SK-N-SH treated with all-trans-retinoic acid at 6 μM for 48 hours (cell line): ENCODE results near the gene UBE2R2.
"Not testable (repeated sequence)": the region's sequence is repeated elsewhere in the genome, so short reads cannot be mapped to it uniquely, and the experiment has no call there.

ENCODE experiments used
- GLIS3 ChIP-seq: fragments of 250-450 bp; sonication (Bioruptor Pico); IDR thresholded peaks from 2 replicates; pipeline ENCODE4 v1.5.0; 2020; ENCODE audit warnings: mild to moderate bottlenecking, moderate library complexity
- ISL1 ChIP-seq: fragments of 250-450 bp; sonication (Bioruptor Pico); IDR thresholded peaks from 2 replicates; pipeline ENCODE4 v2.1.2; 2022; ENCODE audit warnings: mild to moderate bottlenecking, moderate library complexity
- PPARA ChIP-seq: fragments of 250-450 bp; sonication (Bioruptor Pico); IDR thresholded peaks from 2 replicates; pipeline ENCODE4 v1.5.0; 2020; ENCODE audit warnings: mild to moderate bottlenecking, borderline replicate concordance
- RARB ChIP-seq: fragments of 250-450 bp; sonication (Bioruptor Pico); IDR thresholded peaks from 2 replicates; pipeline ENCODE4 v1.8.0; 2021; ENCODE audit warnings: mild to moderate bottlenecking, moderate library complexity
- TCF4 ChIP-seq: fragments of 250-450 bp; sonication (Bioruptor Pico); IDR thresholded peaks from 2 replicates; pipeline ENCODE4 v1.8.0; 2021; ENCODE audit warnings: mild to moderate bottlenecking, moderate library complexity, borderline replicate concordance
- ZFP30 ChIP-seq: fragments of 450-650 bp; formaldehyde crosslinking; IDR thresholded peaks from 2 replicates; pipeline ENCODE4 v1.5.0; 2022; ENCODE audit warnings: mild to moderate bottlenecking, moderate library complexity
- TF ChIP-seq, protein P1 (sequence below): fragments of 250-450 bp; sonication (Bioruptor Pico); IDR thresholded peaks from 2 replicates; pipeline ENCODE4 v1.8.0; 2020; ENCODE audit warnings: mild to moderate bottlenecking, moderate library complexity, borderline replicate concordance
- TF ChIP-seq, protein P2 (sequence below): fragments of 250-450 bp; sonication (Bioruptor Pico); IDR thresholded peaks from 2 replicates; pipeline ENCODE4 v1.5.1; 2020; ENCODE audit warnings: low read depth, mild to moderate bottlenecking, moderate library complexity
- TF ChIP-seq, protein P3 (sequence below): fragments of 250-450 bp; sonication (Bioruptor Pico); IDR thresholded peaks from 2 replicates; pipeline ENCODE4 v1.5.1; 2021; ENCODE audit warnings: mild to moderate bottlenecking, moderate library complexity
- TF ChIP-seq, protein P4 (sequence below): fragments of 250-450 bp; sonication (Bioruptor Pico); IDR thresholded peaks from 2 replicates; pipeline ENCODE4 v1.8.0; 2021; ENCODE audit warnings: low read depth, mild to moderate bottlenecking, moderate library complexity, borderline replicate concordance

DNA sequence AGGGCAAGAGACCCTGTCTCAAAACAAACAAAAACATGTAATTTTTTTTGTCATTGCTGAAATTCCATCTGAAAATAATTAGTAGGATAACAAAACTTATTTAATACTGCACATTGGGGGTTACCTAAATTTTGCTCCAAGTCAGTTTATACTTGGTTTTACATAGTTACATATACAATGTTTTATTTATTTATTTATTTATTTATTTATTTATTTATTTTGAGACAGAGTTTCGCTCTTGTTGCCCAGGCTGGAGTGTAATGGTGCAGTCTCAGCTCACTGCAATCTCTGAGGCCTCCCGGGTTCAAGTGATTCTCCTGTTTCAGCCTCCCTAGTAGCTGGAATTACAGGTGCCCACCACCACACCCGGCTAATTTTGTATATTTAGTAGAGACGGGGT, 52.3 kb downstream of the UBE2R2 start:
- TF ChIP-seq, protein P1, sequence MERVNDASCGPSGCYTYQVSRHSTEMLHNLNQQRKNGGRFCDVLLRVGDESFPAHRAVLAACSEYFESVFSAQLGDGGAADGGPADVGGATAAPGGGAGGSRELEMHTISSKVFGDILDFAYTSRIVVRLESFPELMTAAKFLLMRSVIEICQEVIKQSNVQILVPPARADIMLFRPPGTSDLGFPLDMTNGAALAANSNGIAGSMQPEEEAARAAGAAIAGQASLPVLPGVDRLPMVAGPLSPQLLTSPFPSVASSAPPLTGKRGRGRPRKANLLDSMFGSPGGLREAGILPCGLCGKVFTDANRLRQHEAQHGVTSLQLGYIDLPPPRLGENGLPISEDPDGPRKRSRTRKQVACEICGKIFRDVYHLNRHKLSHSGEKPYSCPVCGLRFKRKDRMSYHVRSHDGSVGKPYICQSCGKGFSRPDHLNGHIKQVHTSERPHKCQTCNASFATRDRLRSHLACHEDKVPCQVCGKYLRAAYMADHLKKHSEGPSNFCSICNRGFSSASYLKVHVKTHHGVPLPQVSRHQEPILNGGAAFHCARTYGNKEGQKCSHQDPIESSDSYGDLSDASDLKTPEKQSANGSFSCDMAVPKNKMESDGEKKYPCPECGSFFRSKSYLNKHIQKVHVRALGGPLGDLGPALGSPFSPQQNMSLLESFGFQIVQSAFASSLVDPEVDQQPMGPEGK, result not testable (repeated sequence)
- not testable (repeated sequence) for TF ChIP-seq ZFP30, TCF4, ISL1, RARB, GLIS3, PPARA (CRISPR knock-in tag)
- TF ChIP-seq, protein P2, sequence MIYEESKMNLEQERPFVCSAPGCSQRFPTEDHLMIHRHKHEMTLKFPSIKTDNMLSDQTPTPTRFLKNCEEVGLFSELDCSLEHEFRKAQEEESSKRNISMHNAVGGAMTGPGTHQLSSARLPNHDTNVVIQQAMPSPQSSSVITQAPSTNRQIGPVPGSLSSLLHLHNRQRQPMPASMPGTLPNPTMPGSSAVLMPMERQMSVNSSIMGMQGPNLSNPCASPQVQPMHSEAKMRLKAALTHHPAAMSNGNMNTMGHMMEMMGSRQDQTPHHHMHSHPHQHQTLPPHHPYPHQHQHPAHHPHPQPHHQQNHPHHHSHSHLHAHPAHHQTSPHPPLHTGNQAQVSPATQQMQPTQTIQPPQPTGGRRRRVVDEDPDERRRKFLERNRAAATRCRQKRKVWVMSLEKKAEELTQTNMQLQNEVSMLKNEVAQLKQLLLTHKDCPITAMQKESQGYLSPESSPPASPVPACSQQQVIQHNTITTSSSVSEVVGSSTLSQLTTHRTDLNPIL, result not testable (repeated sequence)
- TF ChIP-seq, protein P3, sequence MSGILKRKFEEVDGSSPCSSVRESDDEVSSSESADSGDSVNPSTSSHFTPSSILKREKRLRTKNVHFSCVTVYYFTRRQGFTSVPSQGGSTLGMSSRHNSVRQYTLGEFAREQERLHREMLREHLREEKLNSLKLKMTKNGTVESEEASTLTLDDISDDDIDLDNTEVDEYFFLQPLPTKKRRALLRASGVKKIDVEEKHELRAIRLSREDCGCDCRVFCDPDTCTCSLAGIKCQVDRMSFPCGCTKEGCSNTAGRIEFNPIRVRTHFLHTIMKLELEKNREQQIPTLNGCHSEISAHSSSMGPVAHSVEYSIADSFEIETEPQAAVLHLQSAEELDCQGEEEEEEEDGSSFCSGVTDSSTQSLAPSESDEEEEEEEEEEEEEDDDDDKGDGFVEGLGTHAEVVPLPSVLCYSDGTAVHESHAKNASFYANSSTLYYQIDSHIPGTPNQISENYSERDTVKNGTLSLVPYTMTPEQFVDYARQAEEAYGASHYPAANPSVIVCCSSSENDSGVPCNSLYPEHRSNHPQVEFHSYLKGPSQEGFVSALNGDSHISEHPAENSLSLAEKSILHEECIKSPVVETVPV (CRISPR knock-in tag), result not testable (repeated sequence)
- TF ChIP-seq, protein P4, sequence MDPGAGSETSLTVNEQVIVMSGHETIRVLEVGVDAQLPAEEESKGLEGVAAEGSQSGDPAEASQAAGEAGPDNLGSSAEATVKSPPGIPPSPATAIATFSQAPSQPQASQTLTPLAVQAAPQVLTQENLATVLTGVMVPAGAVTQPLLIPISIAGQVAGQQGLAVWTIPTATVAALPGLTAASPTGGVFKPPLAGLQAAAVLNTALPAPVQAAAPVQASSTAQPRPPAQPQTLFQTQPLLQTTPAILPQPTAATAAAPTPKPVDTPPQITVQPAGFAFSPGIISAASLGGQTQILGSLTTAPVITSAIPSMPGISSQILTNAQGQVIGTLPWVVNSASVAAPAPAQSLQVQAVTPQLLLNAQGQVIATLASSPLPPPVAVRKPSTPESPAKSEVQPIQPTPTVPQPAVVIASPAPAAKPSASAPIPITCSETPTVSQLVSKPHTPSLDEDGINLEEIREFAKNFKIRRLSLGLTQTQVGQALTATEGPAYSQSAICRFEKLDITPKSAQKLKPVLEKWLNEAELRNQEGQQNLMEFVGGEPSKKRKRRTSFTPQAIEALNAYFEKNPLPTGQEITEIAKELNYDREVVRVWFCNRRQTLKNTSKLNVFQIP, result not testable (repeated sequence)
